Left forelimb (tissue), 1 donor: ENCODE measurements around the gene FAM13A.
A peak's percentile ranks its signal among the peaks of the same experiment; 100 is the strongest.

Source experiments
- DNase-seq: peaks from one replicate; pipeline ENCODE4 v3.0.0-alpha.2; 2018; ENCODE audit warnings: low spot score

FAM13A gene

GRCh38 chr4:88713782-88714181, 343.2 kb downstream of the FAM13A start:
- no peak for DNase-seq

- DNase-seq: no peak
Observed at GRCh38 chr4:88709989-88710388, 347.0 kb downstream of the FAM13A start.

GRCh38 chr4:88706574-88706973, 350.4 kb downstream of the FAM13A start:
- no peak for DNase-seq

GRCh38 chr4:88705805-88706492, 351.0 kb downstream of the FAM13A start:
- no peak for DNase-seq

GRCh38 chr4:88705223-88705622, 351.8 kb downstream of the FAM13A start:
- DNase-seq: no peak

GRCh38 chr4:88702782-88703181, 354.2 kb downstream of the FAM13A start:
- no peak for DNase-seq

- no peak for DNase-seq
Observed at GRCh38 chr4:88698519-88698918, 358.5 kb downstream of the FAM13A start.

GRCh38 chr4:88697588-88698329, 359.2 kb downstream of the FAM13A start, which contains the start of gene NAP1L5:
Gene NAP1L5 (minus strand): TSS chr4:88697829. CDS start chr4:88697754, 75 bp downstream.
- DNase-seq: peak; percentile 76

DNA sequence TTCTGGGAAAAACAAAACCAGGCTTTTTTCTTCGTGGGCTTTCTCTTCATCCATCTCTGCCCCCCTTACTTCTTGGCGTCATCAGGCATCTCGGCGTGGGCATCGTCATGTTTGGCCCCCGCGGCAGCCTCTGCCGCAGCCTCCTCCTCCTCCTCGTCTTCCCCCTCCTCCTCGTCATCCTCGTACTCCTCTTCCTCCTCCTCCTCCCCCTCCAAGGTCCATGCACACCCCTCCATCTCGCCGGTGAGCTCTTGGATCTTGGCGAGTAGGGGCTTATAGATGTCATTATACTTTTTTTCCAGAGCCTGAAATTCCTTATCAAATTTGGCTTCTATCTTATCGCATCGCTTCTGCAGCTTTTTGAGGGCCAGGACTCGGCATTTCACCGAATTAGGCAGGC, 359.8 kb downstream of the FAM13A start:
- no peak for DNase-seq

- no peak for DNase-seq
Observed at GRCh38 chr4:88696630-88697029, 360.4 kb downstream of the FAM13A start.

- DNase-seq: no peak
Observed at GRCh38 chr4:88693792-88694191, 363.2 kb downstream of the FAM13A start.

DNA sequence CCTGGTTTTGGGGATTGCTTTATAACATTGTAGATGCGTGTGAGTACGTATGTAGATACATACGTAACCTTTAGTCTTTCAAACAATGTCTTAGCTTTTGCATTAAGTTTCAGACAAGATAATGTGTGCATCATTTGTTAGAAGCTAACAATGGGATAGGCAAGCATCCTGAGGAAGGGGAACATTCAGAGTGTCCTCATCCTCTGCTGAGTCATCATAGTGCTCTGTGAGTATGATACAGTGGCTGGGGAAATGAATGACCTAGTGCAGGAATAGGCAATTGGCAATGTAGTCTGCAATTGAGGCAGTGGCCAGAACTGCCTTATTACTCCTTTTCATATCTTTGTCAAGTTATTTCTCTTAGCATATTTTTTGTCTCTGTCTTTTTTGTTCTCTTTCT, 366.6 kb downstream of the FAM13A start:
- DNase-seq: no peak

DNA sequence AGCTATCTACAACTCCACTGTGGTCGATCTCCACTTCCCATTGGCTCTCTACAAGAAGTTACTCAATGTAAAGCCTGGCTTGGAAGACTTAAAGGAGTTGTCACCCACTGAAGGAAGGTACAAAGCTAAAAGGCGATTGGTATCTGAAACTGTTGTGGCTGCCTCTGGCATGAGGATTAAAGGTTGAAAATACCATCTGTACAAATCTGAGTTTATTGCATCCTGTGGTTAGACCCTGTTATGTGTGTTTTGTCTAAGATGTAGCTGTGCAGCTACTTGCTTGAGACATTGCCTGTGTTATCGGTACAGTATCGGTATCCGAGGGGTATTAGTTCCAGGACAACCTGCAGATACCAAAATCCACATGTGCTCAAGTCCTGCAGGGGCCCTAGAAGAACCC, 375.8 kb downstream of the FAM13A start:
- no peak for DNase-seq
